HL-60/S4 treated with phorbol 12-myristate 13-acetate at 8.2 ng/mL for 4 days and 3 days (cell line): ENCODE data around the gene LRRC46.

Experiments
- in situ Hi-C: fragments of 300-500 bp; cut with MboI; formaldehyde crosslinking; loops from 2 replicates; pipeline ENCODE4 v1.15.0; 2022; ENCODE audit warnings: low sequenced_read_pairs

The LRRC46 gene

DNA sequence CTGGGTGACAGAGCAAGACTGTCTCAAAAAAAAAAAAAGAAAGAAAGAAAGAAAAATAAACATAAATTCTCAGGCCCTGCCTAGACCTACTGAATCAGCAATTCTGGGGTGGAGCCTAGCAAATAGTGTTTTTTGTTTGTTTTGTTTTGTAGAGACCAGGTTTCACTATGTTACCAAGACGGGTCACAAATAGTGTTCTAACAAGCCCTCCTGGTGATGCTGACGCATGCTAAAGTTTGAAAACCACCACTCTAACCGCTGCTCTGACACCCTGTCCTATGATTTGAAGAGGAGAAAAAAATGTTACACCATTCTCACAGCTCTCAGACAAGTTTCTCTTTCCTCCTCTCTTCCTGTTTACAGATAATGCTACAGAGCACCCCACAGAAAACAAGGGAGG is 1.6 kb upstream of the LRRC46 start:
- in situ Hi-C loops = no loop called here

DNA sequence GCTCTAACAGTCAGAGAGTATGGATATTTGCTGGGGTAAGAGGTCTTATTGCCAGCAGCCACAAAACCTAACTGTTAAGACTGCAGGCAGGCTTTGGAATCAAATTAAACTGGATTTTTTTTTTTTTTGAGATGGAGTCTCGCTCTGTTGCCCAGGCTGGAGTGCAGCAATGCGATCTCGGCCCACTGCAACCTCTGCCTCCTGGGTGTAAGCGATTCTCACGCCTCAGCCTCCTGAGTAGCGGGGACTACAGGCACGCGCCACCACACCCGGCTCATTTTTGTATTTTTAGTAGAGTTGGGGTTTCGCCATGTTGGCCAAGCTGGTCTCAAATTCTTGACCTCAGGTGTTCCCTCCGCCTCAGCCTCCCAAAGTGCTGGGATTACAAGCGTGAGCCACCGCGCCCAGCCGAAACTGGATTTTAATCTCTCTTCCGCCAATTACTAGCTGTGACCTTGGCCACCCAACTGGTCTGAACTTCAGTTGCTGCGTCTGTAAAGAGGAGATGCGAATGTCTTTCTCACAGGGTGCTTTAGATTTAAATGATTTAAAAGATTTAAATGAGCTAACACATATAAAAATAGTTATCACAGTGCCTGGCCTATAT is 971 bp upstream of the LRRC46 start:
- in situ Hi-C loops = no loop called here

DNA sequence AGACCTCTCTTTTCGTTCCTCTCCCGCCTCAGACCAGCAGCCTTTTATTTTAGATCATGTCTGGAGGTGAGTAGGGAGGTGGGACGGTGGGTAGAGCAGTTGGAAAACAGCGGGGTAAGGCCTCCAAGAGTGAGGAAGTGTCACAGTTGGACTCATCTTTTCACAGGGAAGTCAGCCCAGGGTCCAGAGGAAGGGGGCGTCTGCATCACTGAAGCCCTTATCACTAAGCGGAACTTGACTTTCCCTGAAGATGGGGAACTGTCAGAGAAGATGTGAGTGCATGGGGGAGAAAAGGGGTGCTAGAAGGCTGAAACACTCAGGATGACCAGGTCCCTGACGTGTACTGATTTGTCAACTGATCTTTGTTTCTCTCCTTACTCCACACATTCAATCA is 461 bp downstream of the LRRC46 start:
- in situ Hi-C loops = no loop called here

DNA sequence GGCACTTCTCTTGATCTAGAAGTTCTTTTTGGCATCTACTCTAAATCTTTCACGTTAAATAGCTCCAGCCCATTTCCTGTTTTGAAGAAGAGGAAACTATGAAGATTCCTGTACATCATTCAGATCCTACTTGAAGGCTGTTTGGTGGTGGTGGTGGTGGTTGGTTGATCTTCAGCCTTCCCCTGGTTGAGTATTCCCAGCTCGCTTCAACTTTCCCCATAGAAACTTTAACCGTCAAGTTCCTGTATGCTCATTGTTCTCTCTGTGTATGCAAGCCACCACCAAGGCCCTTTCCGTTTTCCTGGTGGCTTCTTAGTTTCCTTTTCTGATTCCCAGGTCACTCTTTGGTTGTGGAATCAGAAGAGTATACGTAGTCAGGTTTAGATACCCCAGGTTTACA is 3.3 kb downstream of the LRRC46 start:
- in situ Hi-C loops = no loop called here

DNA sequence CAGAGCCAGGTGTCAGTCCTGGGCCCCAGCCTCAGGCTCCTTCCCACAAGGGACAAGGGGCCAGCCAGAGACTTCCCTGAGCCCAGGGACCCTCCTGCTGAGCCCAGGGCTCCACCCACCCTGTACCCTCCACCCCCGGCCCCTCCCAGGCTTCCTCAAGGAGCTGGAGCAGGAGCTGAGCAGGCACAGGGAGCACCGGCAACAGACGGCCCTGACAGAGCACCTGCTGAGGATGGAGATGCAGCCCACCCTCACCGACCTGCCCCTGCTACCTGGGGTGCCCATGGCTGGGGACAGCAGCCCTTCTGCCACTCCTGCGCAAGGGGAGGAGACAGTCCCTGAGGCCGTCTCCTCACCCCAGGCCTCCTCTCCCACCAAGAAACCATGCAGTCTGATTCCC is 5.1 kb downstream of the LRRC46 start:
- in situ Hi-C loops = no loop called here

DNA sequence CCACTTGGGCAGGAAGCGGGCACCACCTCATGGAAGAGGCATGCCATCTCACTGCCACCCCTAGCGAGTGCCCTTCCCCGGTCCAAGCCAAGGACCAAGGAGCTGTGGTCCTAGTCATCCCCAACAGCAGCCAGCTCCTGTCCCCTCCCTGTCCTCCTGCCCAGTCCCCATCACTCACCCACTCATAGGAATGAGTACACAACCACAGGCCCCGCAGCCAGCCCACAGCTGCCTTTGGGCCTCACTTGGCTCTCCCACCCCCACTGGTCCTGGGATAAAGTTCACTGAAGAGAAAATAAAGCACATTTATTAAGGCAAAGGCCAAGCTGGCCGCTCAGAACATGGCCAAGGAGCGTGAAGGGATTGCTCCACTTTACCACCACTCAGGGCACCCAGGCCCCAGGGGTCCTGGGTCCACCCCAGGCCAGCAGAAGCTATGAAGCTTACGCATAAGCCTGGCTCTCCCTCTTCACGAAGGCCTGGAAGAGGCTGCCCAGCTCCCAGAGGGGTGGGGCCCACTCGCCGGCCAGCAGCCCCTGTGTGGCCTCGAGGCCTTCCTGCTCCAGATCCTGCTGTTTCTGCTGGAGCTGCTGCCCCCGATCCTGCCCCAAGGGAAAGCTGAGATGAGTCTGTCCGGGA is 6.0 kb downstream of the LRRC46 start:
- in situ Hi-C loops = no loop called here

DNA sequence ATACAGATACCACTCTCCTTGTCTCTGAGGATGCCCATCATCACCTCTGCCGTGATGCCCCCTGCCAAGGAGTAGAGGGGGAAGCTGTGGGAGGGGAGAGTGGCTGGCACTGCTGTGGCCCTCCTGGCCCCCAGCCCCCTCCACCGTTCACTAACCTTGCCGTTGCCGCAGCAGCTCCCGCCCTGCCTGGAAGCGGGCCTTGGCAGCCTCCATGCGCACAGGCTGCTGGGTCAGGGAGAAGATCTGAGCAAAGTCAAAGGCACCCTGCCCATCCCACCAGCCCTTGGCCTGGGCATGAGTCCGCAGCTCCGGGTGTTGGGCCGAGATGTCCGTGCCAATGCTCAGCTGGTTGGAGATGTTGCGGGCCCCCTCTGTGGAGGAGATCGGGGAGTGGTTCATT is 7.2 kb downstream of the LRRC46 start:
- in situ Hi-C loops = no loop called here

DNA sequence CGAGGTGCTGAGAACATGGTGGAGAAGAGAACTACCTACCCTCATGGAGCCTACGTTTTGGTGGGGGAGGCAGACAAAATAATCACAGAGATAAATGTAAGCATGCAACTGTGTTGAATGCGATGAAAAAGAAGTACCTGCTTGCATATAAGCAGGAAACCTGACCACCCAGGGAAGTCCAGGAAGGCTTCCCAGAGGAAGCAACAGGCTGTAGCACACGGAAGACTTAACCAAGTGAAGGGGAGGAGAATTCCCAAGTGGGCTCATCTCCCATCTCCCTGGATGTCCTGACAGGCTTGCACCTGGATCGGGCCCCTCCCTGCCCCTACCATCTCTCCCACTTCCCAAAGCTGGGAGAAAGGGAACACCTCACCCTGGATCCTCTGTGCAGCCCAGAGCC is 7.6 kb downstream of the LRRC46 start:
- in situ Hi-C loops = no loop called here

DNA sequence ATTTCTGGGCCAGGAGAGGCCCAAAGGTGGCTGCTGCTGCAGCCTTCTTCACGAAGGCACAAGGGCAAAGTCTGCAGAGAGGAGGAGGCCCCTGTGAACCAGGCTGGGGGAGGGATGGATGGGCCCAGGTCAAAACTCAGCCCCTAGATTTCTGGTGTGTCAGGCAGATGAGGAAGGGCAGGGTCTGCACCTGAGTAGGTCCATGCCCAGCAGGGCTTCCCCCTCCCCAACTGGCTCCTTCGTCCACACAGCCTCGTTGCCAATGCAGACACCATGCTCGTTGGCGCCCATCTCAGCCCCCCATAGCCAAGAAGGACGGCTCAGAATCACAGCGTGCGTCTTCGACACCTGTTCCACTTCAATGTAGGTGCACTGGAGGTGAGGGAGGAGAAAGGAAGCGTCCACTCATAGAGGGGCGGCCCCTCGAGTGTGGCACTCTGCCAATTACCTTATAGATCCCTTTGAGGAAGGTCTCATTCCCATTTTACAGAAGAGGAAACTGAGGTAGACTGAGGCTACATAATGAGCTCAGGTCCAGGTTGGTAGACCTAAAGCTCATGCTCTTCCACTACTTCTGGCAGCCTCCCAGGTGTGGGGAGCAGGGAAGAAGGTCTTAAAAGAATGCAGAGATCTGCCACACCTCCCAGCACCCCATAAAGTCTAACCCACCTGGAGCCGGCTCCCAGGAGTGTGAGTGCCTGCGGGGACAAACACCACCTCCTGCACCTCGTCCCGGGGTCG is 8.7 kb downstream of the LRRC46 start:
- in situ Hi-C loops = loop anchor here (5.0 kb wide), 1 partner anchor 47 kb away; no protein-coding TSS in a partner anchor

DNA sequence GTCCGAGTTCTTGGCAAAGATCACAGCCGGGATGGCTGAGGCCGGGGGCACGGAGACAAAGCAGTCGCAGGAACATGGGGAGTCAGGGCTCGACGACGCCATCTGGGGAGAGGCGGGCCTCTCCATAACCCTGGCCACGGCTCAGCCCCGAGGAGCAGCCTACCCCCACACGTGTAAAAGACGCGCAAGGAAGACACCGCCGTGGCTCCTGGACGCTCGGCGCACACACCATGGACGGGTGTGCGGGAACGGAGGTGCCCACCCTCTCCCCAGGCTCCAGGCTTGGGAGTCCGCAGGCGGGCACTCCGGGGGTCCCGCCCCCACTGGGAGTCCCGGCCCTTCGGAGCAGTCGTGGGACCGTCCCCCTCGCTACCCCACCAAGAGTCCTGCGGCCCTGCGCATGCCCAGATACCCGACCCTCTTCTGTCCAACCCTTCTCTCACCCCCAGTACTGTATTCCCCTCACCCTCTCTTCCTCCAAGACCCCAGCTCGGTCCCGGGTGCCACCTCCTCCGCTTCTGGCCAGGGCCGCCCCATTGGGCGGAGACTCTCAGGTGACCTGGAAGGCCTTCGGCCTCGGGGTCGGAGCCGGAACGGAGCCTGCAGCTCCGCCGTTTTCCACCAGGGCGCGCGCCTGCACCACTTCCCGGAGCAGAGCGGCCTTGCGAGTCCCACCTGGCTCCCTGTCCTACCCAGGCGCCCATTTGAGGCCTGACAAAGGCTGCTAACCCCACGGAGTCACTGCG is 9.4 kb downstream of the LRRC46 start, which contains the start of gene SCRN2:
SCRN2 (minus strand) TSS at position 532 of the 746 bp plus-strand sequence; CDS start at position 102, 430 bp downstream.
- in situ Hi-C loops = loop anchor here (5.0 kb wide), 1 partner anchor 46 kb away; no protein-coding TSS in a partner anchor

DNA sequence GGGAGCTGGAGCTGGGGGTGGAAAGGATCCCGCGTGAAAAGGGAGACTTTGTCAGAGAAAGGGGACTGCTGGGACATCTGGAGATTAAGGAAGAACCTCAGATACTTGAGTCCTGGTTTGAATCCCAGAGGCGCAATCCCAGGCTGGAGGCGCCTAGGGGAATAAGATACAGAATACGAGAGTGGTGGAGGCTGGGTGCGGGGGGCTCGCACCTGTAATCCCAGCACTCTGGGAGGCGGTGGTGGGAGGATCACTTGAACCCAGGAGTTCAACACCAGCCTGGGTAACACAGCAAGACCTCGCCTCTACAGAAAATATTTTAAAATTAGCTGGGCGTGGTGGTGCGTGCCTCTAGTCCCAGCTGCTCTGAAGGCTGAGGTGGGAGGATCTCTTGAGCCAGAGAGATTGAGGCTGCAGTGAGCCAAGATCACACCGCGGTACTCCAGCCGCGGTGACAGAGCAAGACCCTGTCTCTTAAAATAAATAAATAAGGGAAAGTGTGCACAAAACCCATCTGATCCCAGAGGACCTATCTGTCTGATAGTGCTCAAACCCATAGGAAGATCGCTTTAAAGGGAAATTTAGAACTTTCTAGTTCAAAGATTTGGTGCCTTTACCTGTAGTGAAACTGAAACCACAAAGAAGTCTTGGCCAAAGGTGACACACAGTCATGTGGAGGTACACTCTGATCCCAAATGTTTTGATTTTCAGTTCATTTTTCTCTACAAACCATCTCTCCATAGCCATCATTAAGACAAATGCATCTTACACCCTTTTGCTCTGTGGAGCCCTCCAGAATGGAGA is 10.2 kb downstream of the LRRC46 start:
- in situ Hi-C loops = loop anchor here (5.0 kb wide), 1 partner anchor 46 kb away; no protein-coding TSS in a partner anchor

DNA sequence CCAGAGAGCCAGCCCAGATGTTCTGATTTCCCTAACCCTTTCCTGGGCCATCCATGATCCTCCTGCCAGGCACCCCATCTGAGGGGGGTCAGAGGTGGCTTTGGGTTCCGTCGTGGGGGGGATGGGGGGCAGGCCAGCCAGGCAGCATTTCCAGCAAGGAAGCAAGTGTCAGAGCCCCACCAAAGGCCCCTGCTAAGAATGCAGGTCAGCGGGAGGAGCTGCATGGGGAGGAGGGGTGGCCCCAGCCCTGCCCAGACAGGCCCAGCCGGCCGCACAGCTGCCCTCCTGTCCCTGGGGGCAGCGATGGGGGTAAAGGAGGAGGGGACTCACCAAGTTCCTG is 11.9 kb downstream of the LRRC46 start:
- in situ Hi-C loops = loop anchor here (5.0 kb wide), 1 partner anchor 44 kb away; no protein-coding TSS in a partner anchor

DNA sequence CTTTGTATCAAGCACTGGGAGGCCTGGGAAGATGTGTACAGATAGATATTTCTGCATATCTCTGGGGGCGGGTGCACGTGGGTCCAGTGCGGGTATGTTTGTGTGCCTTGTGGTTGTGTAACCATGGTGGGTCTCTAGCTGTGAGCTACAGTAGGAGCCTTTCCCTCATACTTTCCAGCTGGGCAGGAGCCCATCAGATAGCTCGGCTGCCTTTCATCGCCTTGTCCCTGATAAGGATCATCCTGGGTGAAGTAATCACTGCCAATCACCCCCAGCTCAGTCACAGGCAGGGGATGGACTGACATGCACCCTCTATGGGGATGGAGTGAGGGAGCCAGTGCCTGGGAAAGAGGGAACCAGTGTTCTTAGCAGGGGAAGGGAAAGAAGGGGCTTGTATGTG is 12.8 kb downstream of the LRRC46 start:
- in situ Hi-C loops = loop anchor here (5.0 kb wide), 1 partner anchor 43 kb away; no protein-coding TSS in a partner anchor

DNA sequence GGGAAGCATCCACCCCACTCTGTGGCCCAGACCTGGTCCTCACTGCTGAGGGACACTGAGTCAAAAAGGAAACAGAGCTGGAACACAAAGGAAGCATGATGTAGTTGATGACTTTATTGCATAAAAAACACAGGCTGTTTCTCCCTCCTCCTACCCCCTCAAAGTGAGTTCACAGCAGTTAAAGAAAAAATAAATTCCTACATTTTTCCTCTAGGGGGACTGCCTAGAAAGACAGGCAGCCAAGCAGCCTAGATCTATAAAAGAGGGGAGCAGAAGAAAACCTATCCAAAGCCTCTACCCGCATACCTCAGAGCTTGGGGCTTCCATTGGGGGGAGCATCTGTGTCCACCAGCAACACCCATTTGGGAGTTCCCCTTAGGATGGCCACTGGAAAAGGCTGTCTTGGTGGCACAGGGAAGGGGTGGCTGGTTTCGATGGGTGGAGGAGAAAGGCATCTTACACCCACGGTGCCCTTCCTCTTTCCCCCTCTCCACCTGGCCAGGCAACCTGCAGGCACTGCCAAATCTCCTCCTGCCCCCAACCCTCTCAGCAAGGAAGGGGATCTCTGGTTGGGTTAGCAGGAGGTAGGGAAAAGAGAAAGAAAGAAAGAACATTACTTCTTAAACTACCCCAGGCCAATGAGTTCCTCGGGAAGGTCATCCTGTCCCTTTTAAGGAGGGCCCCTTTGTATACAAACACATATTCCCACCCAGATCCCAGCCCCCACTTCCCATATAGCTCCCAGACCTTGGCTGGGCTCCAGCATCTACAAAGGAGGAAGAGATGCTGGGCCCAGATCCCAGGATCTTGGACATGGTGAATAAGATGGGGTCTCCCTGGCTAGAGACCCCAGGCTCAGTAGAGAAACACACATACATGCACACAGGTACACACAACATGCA is 13.6 kb downstream of the LRRC46 start:
- in situ Hi-C loops = loop anchor here (5.0 kb wide), 1 partner anchor 42 kb away; no protein-coding TSS in a partner anchor

DNA sequence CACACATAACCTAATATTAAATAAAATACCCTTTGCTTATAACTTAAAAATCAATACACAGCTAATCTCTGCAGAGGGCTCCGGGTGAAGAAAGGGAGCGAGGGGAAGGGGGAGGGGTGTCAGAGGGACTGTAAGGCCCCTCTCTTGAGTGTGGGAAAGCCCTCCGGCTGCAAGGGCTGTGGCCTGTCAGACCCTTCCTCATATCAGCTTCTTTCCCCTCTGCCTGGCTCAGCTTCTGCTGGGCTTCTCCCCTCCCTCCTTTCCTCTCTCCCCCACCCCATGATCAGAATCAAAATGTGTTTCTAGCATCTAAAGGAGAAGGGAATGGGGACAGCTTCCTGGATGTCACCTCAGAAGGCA is 14.2 kb downstream of the LRRC46 start:
- in situ Hi-C loops = no loop called here

DNA sequence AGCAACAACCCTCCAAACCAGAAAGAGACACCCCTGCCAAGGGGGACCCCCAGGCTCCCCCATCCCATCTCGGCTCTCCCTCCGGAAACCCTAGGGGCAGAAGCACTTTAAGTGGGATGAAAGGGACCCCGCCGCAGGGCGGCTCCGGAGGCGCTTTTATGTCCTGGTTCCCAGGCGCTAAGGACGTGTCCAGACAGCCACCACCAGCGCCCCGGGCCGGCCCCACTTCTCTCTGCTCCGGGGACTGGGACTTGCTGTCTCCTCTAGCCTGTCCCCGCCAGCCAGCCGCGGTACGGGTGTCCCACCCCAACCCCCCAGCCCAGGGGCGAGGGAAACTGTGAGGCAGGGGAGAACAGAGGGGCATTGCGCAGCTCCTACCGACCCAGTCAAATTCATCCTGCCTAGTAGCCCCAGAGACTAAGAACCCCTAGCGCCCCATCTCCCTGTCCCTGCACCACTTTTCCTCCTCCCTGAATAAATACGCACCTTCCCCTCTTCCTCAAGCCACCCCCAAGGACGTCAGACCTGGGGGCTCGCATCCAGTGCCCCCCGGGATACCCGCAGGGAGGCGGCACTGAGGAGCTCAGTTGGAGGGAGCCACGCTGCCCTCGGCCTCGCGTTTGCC is 15.4 kb downstream of the LRRC46 start:
- in situ Hi-C loops = no loop called here

DNA sequence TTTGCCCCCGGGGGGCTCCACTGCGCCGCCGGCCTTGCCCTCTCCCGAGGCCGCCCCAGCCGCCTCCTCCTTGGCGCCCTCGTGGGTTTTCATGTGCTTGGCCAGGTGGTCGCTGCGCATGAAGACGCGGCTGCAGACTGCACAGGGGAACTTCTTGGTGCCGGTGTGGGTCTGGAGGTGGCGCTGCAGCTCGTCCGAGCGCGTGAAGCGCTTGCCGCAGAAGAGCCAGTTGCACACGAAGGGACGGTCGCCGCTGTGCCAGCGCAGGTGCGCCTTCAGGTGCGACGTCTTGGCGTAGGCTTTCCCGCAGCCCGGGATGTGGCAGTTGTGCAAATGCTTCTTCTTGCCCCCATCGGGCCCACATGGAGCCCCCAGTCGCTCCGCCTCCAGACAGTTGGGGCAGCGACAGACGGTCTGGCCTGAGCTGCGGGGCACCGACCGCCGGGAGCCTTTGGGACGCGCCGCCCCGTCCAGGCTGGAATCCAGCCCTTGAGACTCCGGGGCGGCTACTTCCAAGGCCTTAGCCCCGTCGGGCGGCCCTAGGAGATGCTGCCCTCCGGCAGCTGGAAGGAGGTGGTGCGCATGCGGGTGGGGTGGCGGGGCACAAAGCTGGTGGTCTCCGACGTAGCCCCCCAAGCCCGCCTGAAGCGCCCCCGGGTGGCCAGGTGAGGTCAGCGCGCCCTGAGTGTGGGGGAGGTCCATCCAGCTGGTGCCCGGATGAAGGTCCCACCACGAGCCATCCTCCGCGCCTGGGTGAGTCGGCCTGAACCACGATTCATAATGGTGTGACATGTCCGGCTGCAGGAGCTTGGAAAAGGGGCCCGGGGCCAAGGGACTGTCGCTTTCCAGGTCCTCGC is 16.1 kb downstream of the LRRC46 start:
- in situ Hi-C loops = no loop called here

DNA sequence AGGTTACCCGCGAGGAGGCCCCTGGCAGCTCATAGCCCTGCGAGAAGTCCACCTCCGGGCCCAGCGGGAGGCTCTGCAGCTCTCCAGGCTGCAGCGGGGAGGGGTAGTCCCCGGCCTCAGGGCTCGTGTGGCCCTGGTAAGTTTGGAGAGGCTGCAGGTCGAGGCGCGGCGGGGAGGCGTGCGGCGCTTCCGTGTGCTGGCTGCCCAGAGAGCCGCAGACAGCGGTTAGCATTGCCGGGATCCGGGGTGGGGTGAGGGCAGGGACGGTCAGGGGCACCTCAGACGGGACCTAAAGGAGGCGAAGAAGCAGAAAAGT is 16.7 kb downstream of the LRRC46 start:
- in situ Hi-C loops = no loop called here
